GM19452 (cell line): Measurements from ENCODE around the gene SPTLC1.

Source experiments
- ATAC-seq: cut with Tn5 transposase; IDR thresholded peaks from one replicate; pipeline ENCODE4 v1.9.1; 2021; ENCODE audit not compliant: unreplicated experiment

Gene SPTLC1

GRCh38 chr9:92098638-92099037 lies 16.6 kb downstream of the SPTLC1 start:
- peak; percentile 85 for ATAC-seq

- ATAC-seq: no peak
These were observed 17.2 kb downstream of the SPTLC1 start for GRCh38 chr9:92097997-92098482.

DNA sequence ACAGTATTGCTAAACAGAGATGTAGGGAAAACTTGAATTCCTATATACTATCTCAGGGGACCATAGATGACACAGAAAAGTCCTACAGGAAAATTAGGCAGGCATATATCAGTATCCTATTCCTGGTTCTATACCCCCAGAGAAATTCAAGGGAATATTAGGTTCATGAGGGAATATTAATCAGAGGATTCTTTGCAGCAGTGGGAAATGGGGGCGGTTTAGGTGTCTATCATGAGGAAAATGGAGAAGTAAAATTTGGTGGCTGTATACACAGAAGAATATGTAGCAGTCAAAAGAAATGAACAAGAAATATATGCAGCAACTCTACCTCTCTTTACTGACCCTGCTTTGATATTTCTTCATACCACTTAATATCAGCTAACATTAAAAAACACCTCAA lies 20.0 kb downstream of the SPTLC1 start:
- no peak for ATAC-seq

GRCh38 chr9:92094655-92095054 lies 20.6 kb downstream of the SPTLC1 start:
- ATAC-seq: no peak

DNA sequence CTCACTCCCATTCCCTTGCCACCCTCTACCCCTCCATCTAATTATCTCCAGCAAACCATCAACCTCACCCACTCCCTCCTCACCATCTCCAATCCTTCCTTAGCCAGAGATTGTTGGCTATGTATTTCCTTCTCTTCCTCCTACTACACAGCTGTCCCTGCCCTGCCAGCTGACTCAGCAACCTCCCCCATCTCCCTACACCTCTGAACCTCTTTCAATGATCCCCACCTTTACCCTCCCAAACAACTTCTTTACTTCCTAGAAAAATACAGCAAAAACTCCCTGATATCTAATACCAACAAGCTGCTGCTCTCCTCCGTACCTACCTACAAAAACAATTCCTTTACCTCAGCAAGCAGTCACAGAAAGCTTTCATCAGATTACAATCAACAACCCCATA lies 37.3 kb downstream of the SPTLC1 start:
- no peak for ATAC-seq

DNA sequence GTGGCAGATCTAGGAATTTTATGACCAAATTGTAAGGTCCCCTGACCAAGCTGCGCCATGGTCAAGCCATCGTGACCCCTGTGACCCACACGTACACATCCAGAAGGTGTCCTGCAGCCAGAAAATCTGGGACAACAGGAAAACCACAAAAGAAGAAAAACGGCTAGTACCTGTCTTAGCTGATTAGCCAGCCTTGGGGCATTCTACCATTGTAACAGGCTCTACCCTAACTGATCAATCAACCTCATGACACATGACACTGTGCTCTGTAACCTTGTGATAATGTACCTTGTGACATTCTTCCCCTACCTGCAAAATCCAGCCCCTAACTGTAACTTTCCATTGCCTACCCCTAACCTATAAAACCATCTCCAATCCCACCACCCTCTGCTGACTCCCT lies 43.6 kb downstream of the SPTLC1 start:
- no peak for ATAC-seq

GRCh38 chr9:92066168-92066567 lies 49.0 kb downstream of the SPTLC1 start:
- no peak for ATAC-seq

DNA sequence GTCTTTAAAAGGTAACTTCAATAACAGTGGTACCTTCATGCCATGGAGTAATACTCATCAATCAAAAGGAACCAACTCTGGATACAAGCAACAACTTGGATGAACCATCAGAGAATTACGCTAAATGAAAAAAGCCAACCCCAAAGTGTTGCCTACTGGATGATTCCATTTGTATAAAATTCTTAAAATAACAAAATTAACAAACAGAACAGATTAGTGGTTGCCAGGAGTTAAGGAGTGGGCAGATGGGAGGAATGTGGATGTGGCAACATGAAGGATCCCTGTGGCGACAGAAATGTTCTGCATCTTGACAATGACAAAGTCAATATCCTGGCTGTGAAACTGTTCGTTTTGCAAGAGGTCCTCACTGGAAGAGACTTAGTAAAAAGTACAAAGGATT lies 50.5 kb downstream of the SPTLC1 start:
- ATAC-seq: no peak

DNA sequence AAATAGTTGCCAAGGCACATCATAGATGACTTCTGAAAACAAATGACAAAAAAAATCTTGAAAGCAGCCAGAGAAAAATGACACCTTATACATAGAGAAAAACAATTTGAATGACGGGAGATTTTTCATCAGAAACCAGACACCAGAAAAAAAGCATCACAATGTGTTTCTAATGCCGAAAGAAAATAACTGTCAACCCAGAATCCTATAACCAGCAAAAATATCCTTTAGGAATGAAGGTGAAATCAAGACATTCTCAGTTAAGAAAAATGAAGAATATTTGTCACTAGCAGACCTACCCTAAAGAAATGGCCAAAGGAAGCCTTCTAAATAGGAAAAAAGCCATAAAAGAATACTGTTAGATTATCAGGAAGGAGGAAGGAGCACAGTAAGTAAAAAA lies 54.0 kb downstream of the SPTLC1 start:
- ATAC-seq: no peak

DNA sequence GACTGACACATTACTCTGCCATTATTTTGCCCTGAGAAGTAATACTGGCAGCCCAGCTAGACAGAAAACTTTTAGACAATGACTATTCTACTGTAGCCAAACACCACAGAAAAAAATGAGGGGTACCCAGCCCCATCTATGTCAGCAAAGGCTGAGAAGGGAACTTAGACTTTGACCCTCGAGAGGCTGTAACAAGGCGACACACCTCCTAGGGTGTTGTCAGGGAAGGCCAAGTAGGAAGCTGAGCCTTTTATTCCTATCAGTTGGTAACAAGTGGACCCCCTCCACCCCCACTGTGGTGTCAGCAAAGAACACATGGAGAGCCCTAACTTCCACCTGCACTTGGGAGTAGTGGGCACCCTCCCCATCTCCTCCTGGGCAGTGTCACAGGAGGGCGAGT lies 55.6 kb downstream of the SPTLC1 start:
- no peak for ATAC-seq

DNA sequence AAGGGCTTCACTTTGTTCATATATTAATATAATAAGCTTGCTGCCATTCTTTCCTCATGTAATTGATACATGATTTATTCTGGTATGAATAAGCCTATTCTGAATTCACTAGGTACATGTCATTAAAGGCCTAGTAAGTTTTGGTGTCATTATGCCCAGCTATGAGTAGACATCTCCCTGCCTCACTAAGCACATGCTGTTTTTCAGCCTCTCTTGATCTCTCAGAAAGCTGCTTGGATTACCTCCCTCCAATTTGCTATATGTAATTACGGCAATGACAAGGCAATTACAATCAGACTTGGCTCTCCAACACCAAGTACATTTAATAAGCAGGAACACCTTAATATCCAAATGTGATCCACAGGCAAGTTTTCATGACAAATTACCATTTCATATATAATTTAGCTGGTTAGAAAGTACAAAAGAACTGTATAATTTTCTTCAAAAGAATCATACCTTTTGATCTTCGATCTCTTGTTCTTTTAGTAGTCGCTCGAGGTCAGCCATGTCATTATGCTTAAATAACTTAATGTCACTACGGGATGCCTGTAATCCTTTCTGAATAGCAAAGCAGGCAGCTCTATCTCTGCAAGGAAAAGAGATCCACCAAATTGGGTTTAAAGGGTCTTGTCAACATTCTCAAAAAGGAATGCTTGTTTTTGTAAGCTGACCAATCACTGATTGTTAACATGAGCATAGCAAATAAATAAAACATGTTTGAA lies 56.3 kb downstream of the SPTLC1 start:
- no peak for ATAC-seq

DNA sequence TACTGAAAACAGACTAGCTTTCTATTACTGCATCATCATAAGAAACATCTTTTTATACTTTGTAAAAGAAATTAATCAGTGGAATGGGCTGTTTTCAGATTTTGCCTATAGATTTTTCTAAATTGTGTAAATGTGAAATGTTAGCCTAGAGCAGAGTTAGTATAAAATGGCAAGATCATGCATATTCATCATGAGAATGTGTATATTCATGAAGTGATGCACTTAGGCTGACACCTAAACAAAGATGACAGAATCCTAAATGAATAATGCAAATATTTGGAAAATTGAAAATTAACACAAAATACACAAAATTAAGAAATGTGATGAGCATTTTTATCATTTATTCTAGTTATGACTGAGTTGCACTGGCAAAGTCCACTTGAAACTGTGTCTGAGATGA lies 57.2 kb downstream of the SPTLC1 start:
- no peak for ATAC-seq

DNA sequence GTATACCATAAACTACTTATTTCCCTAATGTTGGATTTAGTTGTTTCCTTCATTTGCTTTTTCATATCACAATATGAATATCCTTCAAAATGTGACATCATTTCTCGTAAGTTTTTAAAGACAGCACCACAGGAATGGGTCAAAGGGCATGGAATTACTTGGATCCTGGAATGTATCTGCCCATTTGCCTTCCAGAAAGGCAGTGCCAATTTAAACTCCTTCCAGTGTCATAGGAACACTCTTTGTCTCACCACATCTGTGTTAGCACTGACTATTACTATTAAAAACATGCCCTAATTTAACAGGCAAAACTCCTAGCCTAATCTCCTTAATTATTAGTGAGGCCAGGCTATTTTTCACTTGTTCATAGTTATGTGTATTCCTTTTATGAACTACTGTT lies 58.0 kb downstream of the SPTLC1 start:
- no peak for ATAC-seq

DNA sequence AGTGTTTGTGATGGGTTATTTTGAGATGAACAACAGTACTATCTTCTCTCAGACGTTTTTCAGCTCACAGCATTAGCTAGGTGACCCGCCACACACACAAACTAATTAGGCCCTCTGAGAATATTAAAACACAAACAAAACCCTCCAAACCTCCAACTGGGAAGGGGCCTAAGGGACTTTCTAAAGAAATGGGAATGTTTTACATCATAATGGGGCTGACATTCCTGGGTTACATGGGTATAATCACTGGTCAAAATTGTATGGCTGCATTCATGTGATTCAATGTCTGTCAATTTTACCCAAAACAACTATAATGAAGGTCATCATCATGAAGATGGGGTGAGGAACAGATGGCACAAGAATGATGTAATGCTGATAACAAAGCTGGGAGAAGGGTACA lies 59.6 kb downstream of the SPTLC1 start:
- no peak for ATAC-seq

- ATAC-seq: no peak
These were observed 66.1 kb downstream of the SPTLC1 start for GRCh38 chr9:92048924-92049625.

GRCh38 chr9:92047500-92047899 lies 67.7 kb downstream of the SPTLC1 start:
- no peak for ATAC-seq

GRCh38 chr9:92046676-92047075 lies 68.5 kb downstream of the SPTLC1 start:
- ATAC-seq: no peak

DNA sequence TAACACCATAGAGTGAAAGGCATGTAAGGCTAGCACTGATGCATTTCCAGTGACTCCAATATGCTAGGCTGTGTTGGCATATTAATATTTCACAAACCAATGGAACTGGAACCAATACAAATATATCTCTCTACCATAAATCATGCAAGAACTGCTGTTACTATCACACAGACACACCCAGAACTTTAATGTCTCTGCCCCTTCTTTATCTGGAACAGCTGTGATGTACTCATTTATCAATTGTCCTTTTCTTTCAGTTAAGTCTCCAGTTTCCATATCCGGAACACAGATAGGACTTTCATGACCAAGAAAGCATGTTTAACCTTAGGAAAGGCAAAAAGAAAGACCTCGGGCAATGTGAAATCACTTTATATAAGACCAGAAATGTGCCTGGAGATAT lies 70.3 kb downstream of the SPTLC1 start:
- ATAC-seq: no peak

- ATAC-seq: no peak
These were observed 72.2 kb downstream of the SPTLC1 start for GRCh38 chr9:92043002-92043401.

GRCh38 chr9:92042260-92042659 lies 73.0 kb downstream of the SPTLC1 start:
- no peak for ATAC-seq

DNA sequence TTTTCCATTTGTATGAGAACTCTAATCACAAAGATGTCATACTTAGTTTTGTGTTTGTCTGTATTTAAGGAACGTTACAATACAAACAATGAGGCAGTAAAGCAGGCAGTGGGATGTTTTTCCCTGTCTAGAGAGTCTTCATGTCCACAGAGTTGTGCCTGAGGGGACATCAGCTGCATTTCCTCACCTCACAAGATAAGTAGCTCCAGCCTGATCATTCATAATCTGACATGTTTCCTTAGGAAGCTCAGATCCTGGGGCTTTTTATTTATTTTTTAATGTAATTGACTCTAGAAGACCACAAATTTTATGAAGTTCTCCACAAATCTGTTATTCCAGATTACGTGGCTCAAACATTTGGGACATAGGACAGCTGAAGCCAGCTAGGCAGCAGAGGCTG lies 78.5 kb downstream of the SPTLC1 start:
- ATAC-seq: no peak

DNA sequence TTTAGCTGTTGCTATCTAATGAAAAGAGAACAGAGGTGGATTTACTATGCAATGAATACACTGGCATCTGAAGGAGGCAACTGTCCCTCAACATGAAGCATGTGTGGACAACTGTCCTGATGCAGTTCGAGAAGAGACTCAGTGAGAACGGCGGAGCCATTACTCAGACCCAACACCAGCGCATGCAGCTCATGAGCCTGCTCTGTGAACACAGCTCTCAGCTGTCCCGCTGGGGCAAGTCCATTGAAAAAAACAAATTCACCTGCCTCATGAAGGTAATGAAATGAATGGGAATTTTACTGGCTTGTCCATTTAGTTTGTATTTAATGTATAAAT lies 78.8 kb downstream of the SPTLC1 start:
- no peak for ATAC-seq
